OCI-LY3 (cell line): Measurements from ENCODE around the gene RTL10.

ENCODE experiments used
- H2AFZ ChIP-seq: fragments of 200-600, 300-600 bp; shearing (Covaris generic); 2 replicates; pipeline ENCODE4 v1.6.0; 2014; ENCODE audit warnings: antibody characterized with exemption, low read depth, low read length
- H3K27ac ChIP-seq: fragments of 200-600, 300-600 bp; sonication (generic); 2 replicates; pipeline ENCODE4 v1.5.1; 2014; ENCODE audit warnings: mild to moderate bottlenecking, low read length, moderate library complexity, mixed read lengths
- H3K27me3 ChIP-seq: fragments of 200-600, 300-600 bp; sonication (generic); 2 replicates; pipeline ENCODE4 v1.6.1; 2014; ENCODE audit warnings: low read depth, low read length, mixed read lengths
- H3K36me3 ChIP-seq: fragments of 200-600, 300-600 bp; sonication (generic); replicated peaks from 2 replicates; pipeline ENCODE3; 2014; ENCODE audit warnings: low read depth, low read length, mixed read lengths
- H3K4me1 ChIP-seq: fragments of 300-600, 200-600 bp; sonication (generic); 2 replicates; pipeline ENCODE4 v1.6.1; 2014; ENCODE audit warnings: low read length, mixed read lengths
- H3K4me2 ChIP-seq: fragments of 200-600, 300-600 bp; sonication (generic); 2 replicates; pipeline ENCODE4 v1.6.1; 2014; ENCODE audit warnings: low read length, mixed read lengths
- H3K4me3 ChIP-seq: fragments of 300-600, 200-600 bp; sonication (generic); 2 replicates; pipeline ENCODE4 v1.5.1; 2014; ENCODE audit warnings: antibody characterized with exemption, mild to moderate bottlenecking, low read length, moderate library complexity
- H3K79me2 ChIP-seq: fragments of 300-600, 200-600 bp; shearing (Covaris generic); 2 replicates; pipeline ENCODE4 v1.6.1; 2014; ENCODE audit warnings: mild to moderate bottlenecking, low read length, mixed read lengths
- H3K9ac ChIP-seq: fragments of 300-600, 200-600 bp; shearing (Covaris generic); 2 replicates; pipeline ENCODE4 v1.6.0; 2014; ENCODE audit warnings: mild to moderate bottlenecking, low read length, moderate library complexity
- H3K9me3 ChIP-seq: fragments of 200-600, 300-600 bp; shearing (Covaris generic); 2 replicates; pipeline ENCODE4 v1.6.1; 2014; ENCODE audit warnings: low read length, mixed read lengths; ENCODE audit not compliant: insufficient read depth
- H4K20me1 ChIP-seq: fragments of 200-600, 300-600 bp; sonication (generic); 2 replicates; pipeline ENCODE4 v1.6.1; 2016; ENCODE audit warnings: low read length, mixed read lengths; ENCODE audit not compliant: insufficient read depth
- EZH2phosphoT487 ChIP-seq: fragments of 200-600 bp; shearing (Covaris generic); IDR thresholded peaks from 2 replicates; pipeline ENCODE4 v1.6.1; 2018; ENCODE audit warnings: antibody characterized with exemption, mixed run types, low read depth
- TF ChIP-seq, protein P1 (sequence below): fragments of 200-600, 300-600 bp; sonication (generic); IDR thresholded peaks from 2 replicates; pipeline ENCODE4 v1.5.1; 2014; ENCODE audit warnings: antibody characterized with exemption, low read length, low read depth

RTL10 gene

DNA sequence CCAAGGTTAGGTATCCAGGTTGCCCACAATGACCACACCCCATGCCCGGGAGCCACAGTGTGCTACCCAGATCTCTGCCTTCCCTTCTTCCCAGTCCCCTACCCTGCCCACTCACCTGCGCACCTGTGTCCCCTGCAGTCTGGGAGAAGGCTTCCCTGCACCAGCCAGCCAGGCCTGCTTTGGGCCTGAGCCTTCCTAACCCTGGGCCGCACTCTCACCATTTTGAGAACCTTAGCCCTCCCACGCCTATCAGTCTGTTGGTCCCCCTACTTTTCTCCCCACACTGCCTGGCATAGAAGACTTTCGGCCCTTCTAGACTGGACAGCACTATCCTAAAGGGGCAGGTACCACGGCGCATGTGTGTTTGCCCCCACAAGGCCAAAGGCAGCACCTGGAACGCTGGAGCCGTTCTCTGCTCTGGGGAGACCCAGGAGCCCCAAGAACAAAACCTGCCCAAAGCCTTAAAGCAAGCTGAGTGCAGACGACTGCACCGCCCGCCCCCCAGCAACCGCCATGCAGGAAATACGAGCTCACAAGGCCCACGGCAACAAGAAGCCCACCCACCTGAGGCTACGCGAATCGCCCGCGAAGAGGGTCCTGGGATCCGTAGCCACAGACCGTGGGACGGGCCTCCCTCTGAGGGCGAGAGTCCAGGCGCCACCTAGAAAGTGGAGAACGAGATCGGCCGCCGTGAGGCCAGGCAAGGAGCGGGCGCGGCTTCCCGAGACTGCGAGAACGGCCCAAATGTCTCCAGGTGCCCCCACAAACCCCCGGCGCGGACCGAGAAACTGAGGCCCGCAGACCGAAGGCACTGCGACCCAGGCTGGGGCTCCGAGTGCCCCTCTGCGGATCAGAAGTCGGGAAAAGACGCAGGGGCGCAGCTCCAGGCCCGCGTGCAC lies 546 bp downstream of the RTL10 start:
- Histone ChIP-seq H3K36me3 (peaks cover 27% of the 10 kb centered on the region), H3K4me1 (peaks cover 20% of the 10 kb centered on the region), H2AFZ (peak overlapping the region; percentile 41; the same call in 1 of the 2 replicates), H4K20me1 (peaks cover 10% of the 10 kb centered on the region; the same call in 1 of the 2 replicates), H3K27ac (peak overlapping the region; percentile 22), H3K27me3 (no peaks in the 10 kb centered on the region), H3K9ac (peak overlapping the region; percentile 92), H3K79me2 (peaks cover 68% of the 10 kb centered on the region), H3K4me3 (peak overlapping the region; percentile 89), H3K4me2 (peak overlapping the region; percentile 85), H3K9me3 (no peaks in the 10 kb centered on the region)
- TF ChIP-seq, protein P1, sequence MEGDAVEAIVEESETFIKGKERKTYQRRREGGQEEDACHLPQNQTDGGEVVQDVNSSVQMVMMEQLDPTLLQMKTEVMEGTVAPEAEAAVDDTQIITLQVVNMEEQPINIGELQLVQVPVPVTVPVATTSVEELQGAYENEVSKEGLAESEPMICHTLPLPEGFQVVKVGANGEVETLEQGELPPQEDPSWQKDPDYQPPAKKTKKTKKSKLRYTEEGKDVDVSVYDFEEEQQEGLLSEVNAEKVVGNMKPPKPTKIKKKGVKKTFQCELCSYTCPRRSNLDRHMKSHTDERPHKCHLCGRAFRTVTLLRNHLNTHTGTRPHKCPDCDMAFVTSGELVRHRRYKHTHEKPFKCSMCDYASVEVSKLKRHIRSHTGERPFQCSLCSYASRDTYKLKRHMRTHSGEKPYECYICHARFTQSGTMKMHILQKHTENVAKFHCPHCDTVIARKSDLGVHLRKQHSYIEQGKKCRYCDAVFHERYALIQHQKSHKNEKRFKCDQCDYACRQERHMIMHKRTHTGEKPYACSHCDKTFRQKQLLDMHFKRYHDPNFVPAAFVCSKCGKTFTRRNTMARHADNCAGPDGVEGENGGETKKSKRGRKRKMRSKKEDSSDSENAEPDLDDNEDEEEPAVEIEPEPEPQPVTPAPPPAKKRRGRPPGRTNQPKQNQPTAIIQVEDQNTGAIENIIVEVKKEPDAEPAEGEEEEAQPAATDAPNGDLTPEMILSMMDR, result no peak
- no peak for TF ChIP-seq EZH2phosphoT487

DNA sequence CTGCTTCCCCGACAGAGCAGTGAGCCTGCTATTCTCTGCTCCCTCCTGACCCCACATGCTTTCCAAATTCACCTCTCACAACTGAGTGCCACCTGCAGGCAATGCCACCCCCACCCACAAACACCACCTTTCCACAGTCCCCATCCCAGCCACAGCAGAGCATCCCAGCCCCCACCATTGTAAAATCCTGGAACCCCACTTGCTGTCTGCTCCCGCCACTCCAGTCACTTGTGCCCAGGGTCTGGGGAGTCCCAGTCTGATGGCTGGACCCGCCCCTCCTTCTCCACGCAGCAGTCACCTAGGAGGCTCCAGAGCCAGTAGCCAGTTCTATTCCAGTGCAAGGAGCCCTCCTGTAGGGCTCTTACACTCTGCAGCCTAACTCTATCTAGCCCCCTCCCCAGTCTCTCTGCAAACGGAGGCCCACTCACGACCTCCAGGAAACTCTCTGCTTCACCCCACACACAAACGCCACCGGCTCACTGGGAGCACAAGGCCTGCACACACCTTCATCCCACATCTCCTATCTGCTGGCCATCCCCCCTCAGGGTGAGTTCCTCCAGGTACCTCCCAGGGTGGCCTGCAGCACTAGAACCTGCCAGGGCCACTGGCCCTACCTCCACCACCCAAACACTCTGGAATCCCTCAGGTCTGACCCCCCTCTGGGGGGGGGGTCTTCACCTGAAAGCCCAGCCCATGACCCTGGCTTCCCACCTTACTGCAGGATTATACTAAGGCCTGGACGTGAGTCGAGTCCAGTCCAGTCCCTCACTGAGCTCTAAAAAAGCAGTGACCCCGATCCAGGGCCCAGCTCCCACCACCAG lies 1.4 kb downstream of the RTL10 start:
- Histone ChIP-seq H3K36me3 (peaks cover 33% of the 10 kb centered on the region), H3K9me3 (no peaks in the 10 kb centered on the region), H3K4me3 (peak overlapping the region; percentile 89), H3K27me3 (no peaks in the 10 kb centered on the region), H3K4me2 (peak overlapping the region; percentile 85), H3K9ac (peak overlapping the region; percentile 92), H3K4me1 (peaks cover 18% of the 10 kb centered on the region), H2AFZ (no peak overlapping the region), H3K79me2 (peaks cover 72% of the 10 kb centered on the region), H3K27ac (no peak overlapping the region), H4K20me1 (peaks cover 14% of the 10 kb centered on the region)
- TF ChIP-seq, protein P1, result no peak
- no peak for TF ChIP-seq EZH2phosphoT487

GRCh38 chr22:19852177-19852781 lies 2.4 kb downstream of the RTL10 start:
- H3K36me3 ChIP-seq, result peaks cover 34% of the 10 kb centered on the region
- H3K9ac ChIP-seq, result no peak overlapping the region
- H4K20me1 ChIP-seq, result peaks cover 14% of the 10 kb centered on the region
- no peak overlapping the region for H3K4me2 ChIP-seq
- H2AFZ ChIP-seq, result no peak overlapping the region
- peaks cover 67% of the 10 kb centered on the region for H3K79me2 ChIP-seq
- no peaks in the 10 kb centered on the region for H3K9me3 ChIP-seq
- no peaks in the 10 kb centered on the region for H3K27me3 ChIP-seq
- peaks cover 17% of the 10 kb centered on the region for H3K4me1 ChIP-seq
- TF ChIP-seq, protein P1, result no peak
- no peak for TF ChIP-seq EZH2phosphoT487
- H3K4me3 ChIP-seq, result no peak overlapping the region
- H3K27ac ChIP-seq, result no peak overlapping the region
